Small intestine (tissue), 7 donors: ENCODE results near the gene GSAP. TPM values are rescaled to one million over a fixed set of nuclear protein-coding genes. Genes with fewer than 3 reads are reported as not detected.
A peak's percentile ranks its signal among the peaks of the same experiment; 100 is the strongest.

Experiments used
- DNase-seq, 2 donors: peaks; one replicate each; pipeline versions ENCODE4 v3.0.0 to v3.0.0-alpha.2; 2013
- FAIRE-seq: peaks from 2 replicates; lab custom pipeline; 2012; peaks lifted over from hg19 to GRCh38; lab: Jason Lieb, UNC
- H3K27ac ChIP-seq, 3 donors: one replicate each; pipeline ENCODE4 v1.5.1; 2013; ENCODE audit warnings: low read length in 2 of 3, mild to moderate bottlenecking in 2 of 3, control low read depth in 1 of 3, inconsistent platforms in 1 of 3, low read depth in 1 of 3, moderate library complexity in 1 of 3
- H3K27me3 ChIP-seq, 3 donors: one replicate each; pipeline ENCODE4 v1.6.1; 2013; ENCODE audit warnings: low read length in 3 of 3, inconsistent platforms in 1 of 3; ENCODE audit not compliant: control insufficient read depth in 3 of 3, insufficient read depth in 3 of 3
- H3K36me3 ChIP-seq, 3 donors: one replicate each; pipeline ENCODE4 v1.6.1; 2013; ENCODE audit warnings: low read length in 3 of 3, inconsistent platforms in 1 of 3, low read depth in 1 of 3, mild to moderate bottlenecking in 1 of 3, moderate library complexity in 1 of 3; ENCODE audit not compliant: control insufficient read depth in 3 of 3, insufficient read depth in 2 of 3
- H3K4me1 ChIP-seq, 3 donors: one replicate each; pipeline ENCODE4 v1.6.1; 2013; ENCODE audit warnings: low read length in 2 of 3, inconsistent platforms in 1 of 3, low read depth in 1 of 3, mild to moderate bottlenecking in 1 of 3, moderate library complexity in 1 of 3; ENCODE audit not compliant: control insufficient read depth in 3 of 3, insufficient read depth in 2 of 3
- H3K4me3 ChIP-seq, 3 donors: one replicate each; pipeline ENCODE4 v1.5.1; 2013; ENCODE audit warnings: low read length in 3 of 3, control low read depth in 1 of 3, inconsistent platforms in 1 of 3, low read depth in 1 of 3, mild to moderate bottlenecking in 1 of 3, moderate library complexity in 1 of 3
- H3K9me3 ChIP-seq, 2 donors: one replicate each; pipeline ENCODE4 v1.6.1; 2013; ENCODE audit warnings: low read depth in 1 of 2, low read length in 1 of 2; ENCODE audit not compliant: control insufficient read depth in 2 of 2, insufficient read depth in 1 of 2
- WGBS, 3 donors: extraction: QIAGEN DNeasy Blood & Tissue Kit; methylation state at CpG; one replicate each; pipeline ENCODE4 v1.1.7; 2013; 5-methylcytosine and 5-hydroxymethylcytosine counted together
- polyA plus RNA-seq, 4 donors: library from polyadenylated mRNA; stranded (reverse) in 3 of 4; unstranded in 1 of 4; fragments of 200-250 nt in 3 of 4; fragments of 120-200 nt in 1 of 4; gene quantifications; one replicate each; pipeline versions ENCODE4 v1.2.1 to v1.2.3, GENCODE V29; 2013
- donor health status: healthy with polysubstance abuse.
- donor health status: control.
- donor health status: control.
- donor health status: Bipolar disorder and iron deficiency.
- donor health status: healthy.

Gene GSAP
- polyA plus RNA-seq, 4 donors: 3.0 to 12.3 (median 4.9) TPM

DNA sequence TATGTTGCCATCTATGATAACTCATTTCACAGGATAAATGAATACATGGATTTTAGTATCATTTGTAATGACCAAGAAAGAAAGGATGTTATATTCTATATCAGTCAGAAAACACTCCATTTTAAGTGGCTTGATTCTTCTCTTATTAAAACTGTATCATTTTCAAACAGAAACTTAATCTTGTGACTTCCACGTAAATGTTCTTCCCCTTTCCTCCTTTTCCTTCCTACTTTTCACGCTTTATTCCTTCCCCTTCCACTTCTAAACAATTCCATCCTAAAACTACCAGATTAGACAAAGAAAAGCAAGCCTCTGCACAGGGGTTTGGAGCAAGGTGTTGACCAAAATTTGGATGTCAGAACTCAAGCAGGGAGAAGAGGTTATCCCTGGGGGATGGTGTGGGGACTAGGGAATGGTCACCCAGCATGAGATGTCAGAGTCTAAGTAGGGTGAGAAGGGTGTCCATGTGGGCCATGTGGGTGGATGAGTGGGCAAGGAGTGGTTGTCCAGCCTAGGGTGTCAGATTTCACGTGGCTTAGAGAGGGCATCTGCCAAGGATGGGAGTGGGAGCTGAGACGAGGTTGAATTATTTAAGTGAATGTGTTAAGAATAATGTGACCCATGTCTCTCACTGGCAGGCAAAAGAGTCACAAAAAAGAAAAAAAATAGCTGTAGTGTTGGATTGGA, 5.0 kb upstream of the GSAP start:
- Histone ChIP-seq H3K9me3 (peaks cover 0 to 1% of the 10 kb centered on the region in 2 donors), H3K4me1 (peaks cover 0 to 7% (median 6%) of the 10 kb centered on the region in 3 donors), H3K36me3 (no peaks in the 10 kb centered on the region), H3K4me3 (no peak overlapping the region), H3K27me3 (peaks cover 0 to 4% (median 0%) of the 10 kb centered on the region in 3 donors), H3K27ac (no peak overlapping the region)
- DNase-seq (no peak), FAIRE-seq (no peak)
- WGBS, 3 donors: 79 to 92% (median 82%) methylated on average over 4 of the region's 4 CpGs

DNA sequence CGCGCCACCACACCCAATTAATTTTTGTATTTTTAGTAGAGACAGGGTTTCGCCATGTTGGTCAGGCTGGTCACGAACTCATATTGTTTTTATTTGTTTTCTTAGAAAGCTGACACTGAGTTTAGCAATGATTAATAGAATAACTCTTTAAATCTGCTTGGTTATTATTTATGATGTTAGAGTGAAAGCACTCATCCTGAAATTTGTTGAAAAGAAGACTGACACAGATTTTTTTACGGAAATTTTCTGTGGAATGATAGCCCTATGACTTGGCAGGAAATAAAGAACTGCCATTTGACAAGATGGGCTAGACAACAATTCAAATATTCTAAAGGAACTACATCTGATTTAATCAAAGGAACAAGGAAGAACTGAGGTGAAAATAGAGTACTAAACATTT, 4.3 kb upstream of the GSAP start:
- WGBS, 3 donors: 94 to 96% (median 95%) methylated on average over 5 of the region's 5 CpGs

DNA sequence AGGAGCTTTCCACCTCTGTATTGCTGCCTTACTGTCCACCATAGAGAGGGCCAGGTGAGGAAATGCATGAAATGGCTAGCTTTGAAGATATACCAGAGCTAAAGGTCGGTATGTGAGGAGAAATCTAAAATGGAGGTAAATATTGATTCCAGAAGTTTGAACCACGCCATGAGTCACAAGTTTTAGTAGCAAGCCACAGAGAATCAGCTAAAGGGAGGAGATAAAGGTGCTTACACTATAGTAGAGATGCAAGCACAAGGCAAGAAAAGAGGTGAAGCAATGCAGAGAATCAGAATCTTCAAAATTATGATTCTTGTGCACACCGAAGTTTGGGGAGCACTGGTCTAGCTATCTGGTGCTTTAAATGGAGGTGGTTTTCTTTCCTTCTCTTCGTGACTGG, 3.0 kb upstream of the GSAP start:
- no peak for FAIRE-seq
- 82 to 85% (median 83%) methylated on average over 4 of the region's 4 CpGs for WGBS, 3 donors

More for the DNA sequence above, 4.3 kb upstream of the GSAP start:
- no peak overlapping the region for H3K4me3 ChIP-seq
- H3K9me3 ChIP-seq: peaks cover 0 to 1% of the 10 kb centered on the region in 2 donors
- peaks cover 0 to 4% (median 0%) of the 10 kb centered on the region in 3 donors for H3K27me3 ChIP-seq
- FAIRE-seq (no peak), DNase-seq (no peak)
- H3K36me3 ChIP-seq: no peaks in the 10 kb centered on the region
- H3K4me1 ChIP-seq: peaks cover 0 to 6% (median 4%) of the 10 kb centered on the region in 3 donors
- H3K27ac ChIP-seq: no peak overlapping the region

DNA sequence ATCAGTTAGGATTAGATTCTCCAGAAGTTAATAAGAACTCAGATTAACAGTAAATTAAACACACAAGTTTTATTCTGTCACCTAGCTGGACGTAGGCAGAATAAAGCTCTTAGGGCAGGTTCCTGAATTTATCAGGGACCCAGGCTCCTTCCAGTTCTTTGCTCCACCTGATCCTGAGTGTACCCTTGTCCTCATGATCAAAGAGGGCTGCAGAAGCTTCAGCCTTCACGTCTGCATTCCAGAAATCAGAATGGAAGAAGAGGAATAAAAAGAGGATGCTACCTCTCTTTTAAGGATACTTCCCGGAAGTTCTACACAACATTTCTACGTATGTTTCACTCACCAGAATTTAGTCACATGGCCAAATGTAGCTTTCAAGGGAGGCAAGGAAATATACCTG, 1.7 kb upstream of the GSAP start:
- Histone ChIP-seq H3K4me1 (peaks cover 0 to 6% (median 0%) of the 10 kb centered on the region in 3 donors), H3K27me3 (no peaks in the 10 kb centered on the region), H3K27ac (no peak overlapping the region), H3K36me3 (no peaks in the 10 kb centered on the region), H3K4me3 (no peak overlapping the region), H3K9me3 (peaks cover 0 to 1% of the 10 kb centered on the region in 2 donors)
- FAIRE-seq (no peak), DNase-seq (no peak)
- WGBS, 3 donors: 93 to 96% (median 94%) methylated on average over 4 of the region's 4 CpGs

More for the DNA sequence above, 3.0 kb upstream of the GSAP start:
- Histone ChIP-seq H3K9me3 (peaks cover 0 to 1% of the 10 kb centered on the region in 2 donors), H3K27ac (no peak overlapping the region), H3K4me3 (no peak overlapping the region), H3K36me3 (no peaks in the 10 kb centered on the region), H3K27me3 (no peaks in the 10 kb centered on the region), H3K4me1 (peaks cover 0 to 6% (median 0%) of the 10 kb centered on the region in 3 donors)
- no peak for DNase-seq

DNA sequence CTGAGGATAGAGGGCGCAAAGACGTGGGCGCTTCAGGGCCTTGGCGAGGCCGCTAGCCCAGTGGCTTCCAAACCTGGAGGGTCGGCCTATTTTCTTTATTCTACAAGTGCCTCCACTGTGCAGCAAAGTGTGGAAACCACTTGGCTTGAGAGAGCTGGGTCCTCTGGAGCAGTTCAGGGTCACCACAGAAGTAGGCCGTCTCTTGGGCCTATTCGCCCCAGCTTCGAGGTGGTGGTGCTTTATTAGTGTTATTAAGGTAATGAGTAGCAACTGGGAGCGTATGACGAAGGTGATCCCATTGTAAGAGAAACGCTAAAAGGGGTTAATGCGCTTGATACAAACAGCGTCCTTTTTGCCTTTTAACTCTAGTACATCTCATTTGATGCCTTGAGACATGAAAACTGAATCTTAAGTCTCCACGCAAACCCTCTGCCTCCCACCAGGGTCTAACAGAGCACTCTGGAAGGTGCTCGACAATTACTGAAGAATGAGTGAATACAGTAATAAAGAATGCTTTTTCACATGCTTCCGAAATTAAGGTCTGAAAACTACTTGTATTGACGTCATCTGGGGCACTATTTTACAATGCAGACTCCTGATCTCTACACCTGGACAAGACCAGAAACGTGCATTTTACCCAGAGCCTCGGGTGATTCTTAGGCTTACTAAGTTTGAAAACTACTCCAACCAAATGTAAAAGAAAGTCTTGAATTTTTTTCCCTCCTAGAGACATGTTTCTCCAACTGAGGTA, 647 bp upstream of the GSAP start:
- Histone ChIP-seq H3K4me3 (peak overlapping the region; percentile 31 to 92 (median 74)), H3K27me3 (no peaks in the 10 kb centered on the region), H3K27ac (peak overlapping the region; percentile 13 to 85 (median 74)), H3K36me3 (no peaks in the 10 kb centered on the region), H3K9me3 (peaks cover 0 to 1% of the 10 kb centered on the region in 2 donors), H3K4me1 (peaks cover 0 to 6% (median 0%) of the 10 kb centered on the region in 3 donors)
- no peak for DNase-seq
- FAIRE-seq: no peak
- WGBS, 3 donors: 29 to 52% (median 32%) methylated on average over 20 of the region's 20 CpGs

DNA sequence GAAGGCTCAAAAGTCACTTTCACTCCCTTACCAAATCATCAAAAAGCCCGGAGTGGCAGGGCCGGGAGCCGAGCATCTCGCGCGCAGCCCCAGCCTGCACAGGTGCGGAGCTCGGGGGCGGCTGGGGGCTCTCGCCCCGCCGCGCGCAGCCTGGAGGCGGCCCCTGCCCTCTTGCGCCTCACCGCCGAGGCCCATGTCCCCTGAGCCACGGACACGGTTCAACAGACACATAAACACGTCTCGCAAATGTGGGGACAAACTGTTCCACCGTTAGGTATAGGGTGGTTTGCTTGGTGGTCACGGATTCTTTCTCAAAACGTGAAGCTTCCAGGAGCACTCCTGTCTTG, 700 bp downstream of the GSAP start:
- DNase-seq: peak in 1 of 2 donors; percentile 31
- no peak for FAIRE-seq
- Histone ChIP-seq H3K36me3 (no peaks in the 10 kb centered on the region), H3K27me3 (no peaks in the 10 kb centered on the region), H3K4me3 (peak overlapping the region; percentile 57 to 92 (median 74)), H3K27ac (peak overlapping the region; percentile 35 to 85 (median 74)), H3K9me3 (no peaks in the 10 kb centered on the region), H3K4me1 (peaks cover 0 to 6% (median 0%) of the 10 kb centered on the region in 3 donors)
- 1 to 3% (median 2%) methylated on average over 25 of the region's 25 CpGs for WGBS, 3 donors

DNA sequence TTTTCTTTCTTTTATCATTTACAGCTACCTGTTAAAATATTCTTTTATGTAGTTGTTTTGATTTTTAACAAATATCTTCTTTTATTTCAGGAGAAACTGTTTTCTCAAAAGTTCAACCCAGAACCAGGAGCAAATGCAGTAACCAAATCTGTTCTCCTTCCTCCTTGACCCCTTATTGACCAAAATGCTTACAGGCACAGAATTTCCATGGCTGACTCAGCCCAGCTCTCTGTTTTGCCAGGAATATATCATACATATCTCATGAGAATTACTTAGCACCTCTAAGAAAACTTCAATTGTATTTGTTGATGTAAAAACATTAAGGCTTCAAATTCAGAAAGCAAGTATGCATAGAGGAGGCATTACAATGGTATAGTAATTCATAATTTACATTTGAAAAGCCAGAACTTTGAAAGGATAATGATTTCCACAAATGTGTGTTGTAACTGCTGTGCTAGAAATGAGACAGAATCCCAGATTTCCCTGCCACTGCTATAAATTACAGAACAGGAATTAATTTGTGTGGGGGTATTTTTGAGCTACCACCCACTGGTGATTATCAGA, 2.2 kb downstream of the GSAP start:
- no peaks in the 10 kb centered on the region for H3K27me3 ChIP-seq
- no peaks in the 10 kb centered on the region for H3K9me3 ChIP-seq
- peaks cover 0 to 6% (median 0%) of the 10 kb centered on the region in 3 donors for H3K4me1 ChIP-seq
- no peaks in the 10 kb centered on the region for H3K36me3 ChIP-seq
- FAIRE-seq (no peak), DNase-seq (no peak)
- no peak overlapping the region for H3K27ac ChIP-seq
- no peak overlapping the region for H3K4me3 ChIP-seq

DNA sequence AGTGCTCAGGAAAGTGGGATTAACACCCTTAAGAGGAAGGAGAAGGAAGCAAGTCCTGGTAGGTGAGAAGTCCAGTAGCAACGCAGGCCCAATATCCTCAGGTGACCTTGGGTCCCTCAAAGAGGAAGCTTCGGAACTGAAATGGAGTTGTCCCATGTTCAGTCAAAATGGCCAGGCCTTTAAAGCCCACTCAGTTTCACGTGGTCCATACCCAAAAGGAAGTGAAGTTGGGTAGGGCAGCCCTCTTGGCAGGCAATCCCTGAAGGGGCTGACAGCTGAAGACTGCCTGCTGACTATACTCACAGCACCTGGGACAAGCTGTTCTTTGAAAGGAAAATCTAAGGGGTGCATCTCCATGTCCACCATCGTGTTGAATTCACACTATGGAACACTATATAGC, 3.0 kb downstream of the GSAP start:
- Histone ChIP-seq H3K9me3 (no peaks in the 10 kb centered on the region), H3K36me3 (no peaks in the 10 kb centered on the region), H3K27me3 (no peaks in the 10 kb centered on the region), H3K4me1 (peaks cover 0 to 6% (median 0%) of the 10 kb centered on the region in 3 donors), H3K27ac (no peak overlapping the region), H3K4me3 (no peak overlapping the region)
- FAIRE-seq: no peak
- DNase-seq: no peak
- WGBS, 3 donors: 62 to 77% (median 66%) methylated on average over 4 of the region's 4 CpGs
